GM06990 (cell line): ENCODE results near the gene FOXN3.
A peak's percentile ranks its signal among the peaks of the same experiment; 100 is the strongest.

ENCODE experiments used
- DNase-seq: peaks from one replicate; pipeline ENCODE4 v3.0.0-alpha.2; 2011; ENCODE audit not compliant: insufficient read length; ENCODE audit errors: extremely low read depth
- H3K27me3 ChIP-seq: replicated peaks from 2 replicates; pipeline ENCODE4 v1.6.0; 2011; ENCODE audit warnings: low read length; ENCODE audit not compliant: control insufficient read depth, insufficient read depth
- H3K36me3 ChIP-seq: 2 replicates; pipeline ENCODE4 v1.5.1; 2011; ENCODE audit warnings: low read length; ENCODE audit not compliant: control insufficient read depth, insufficient read depth
- H3K4me3 ChIP-seq: replicated peaks from 2 replicates; pipeline ENCODE4 v1.5.1; 2011; ENCODE audit warnings: low read depth, mild to moderate bottlenecking, control low read depth, low read length
- CTCF ChIP-seq: IDR thresholded peaks from 2 replicates; pipeline ENCODE4 v1.5.1; 2011; ENCODE audit warnings: low read length, control low read depth, mild to moderate bottlenecking, inconsistent platforms; ENCODE audit not compliant: insufficient read depth, poor library complexity, severe bottlenecking

The FOXN3 gene

GRCh38 chr14:89417091-89417464 lies at the start of gene FOXN3:
FOXN3 (minus strand) TSS chr14:89417233; CDS start chr14:89412476, 4,757 bp downstream.
- Histone ChIP-seq H3K4me3 (peak within 1 kb of the TSS; percentile 90), H3K27me3 (no peaks in the 10 kb centered on the region), H3K36me3 (peaks cover 3% of the 10 kb centered on the region)
- DNase-seq, result peak; percentile 90
- no peak for TF ChIP-seq CTCF

- no peak for TF ChIP-seq CTCF
- no peaks in the 10 kb centered on the region for H3K27me3 ChIP-seq
- no peaks in the 10 kb centered on the region; the same call in 1 of the 2 replicates for H3K36me3 ChIP-seq
- no peak for DNase-seq
- H3K4me3 ChIP-seq, result no peak overlapping the region
Observed at GRCh38 chr14:89466484-89466883, 49.5 kb upstream of the FOXN3 start.

GRCh38 chr14:89465876-89466275 lies 48.8 kb upstream of the FOXN3 start:
- TF ChIP-seq CTCF, result no peak

GRCh38 chr14:89461256-89461655 lies 44.2 kb upstream of the FOXN3 start:
- H3K36me3 ChIP-seq, result no peaks in the 10 kb centered on the region
- no peaks in the 10 kb centered on the region for H3K27me3 ChIP-seq
- no peak for TF ChIP-seq CTCF
- no peak overlapping the region for H3K4me3 ChIP-seq
- DNase-seq, result no peak

More at GRCh38 chr14:89465876-89466275, 48.8 kb upstream of the FOXN3 start:
- DNase-seq, result no peak
- no peaks in the 10 kb centered on the region for H3K27me3 ChIP-seq
- no peak overlapping the region for H3K4me3 ChIP-seq
- no peaks in the 10 kb centered on the region; the same call in 1 of the 2 replicates for H3K36me3 ChIP-seq

GRCh38 chr14:89458713-89459420 lies 41.8 kb upstream of the FOXN3 start:
- no peaks in the 10 kb centered on the region for H3K27me3 ChIP-seq
- no peak for TF ChIP-seq CTCF
- no peak for DNase-seq
- H3K4me3 ChIP-seq, result no peak overlapping the region
- H3K36me3 ChIP-seq, result no peaks in the 10 kb centered on the region
